ENCODE data around the gene AOX1.
"Not testable (repeated sequence)": the region's sequence is repeated elsewhere in the genome, so short reads cannot be mapped to it uniquely, and the experiment has no call there.

Gene AOX1

DNA sequence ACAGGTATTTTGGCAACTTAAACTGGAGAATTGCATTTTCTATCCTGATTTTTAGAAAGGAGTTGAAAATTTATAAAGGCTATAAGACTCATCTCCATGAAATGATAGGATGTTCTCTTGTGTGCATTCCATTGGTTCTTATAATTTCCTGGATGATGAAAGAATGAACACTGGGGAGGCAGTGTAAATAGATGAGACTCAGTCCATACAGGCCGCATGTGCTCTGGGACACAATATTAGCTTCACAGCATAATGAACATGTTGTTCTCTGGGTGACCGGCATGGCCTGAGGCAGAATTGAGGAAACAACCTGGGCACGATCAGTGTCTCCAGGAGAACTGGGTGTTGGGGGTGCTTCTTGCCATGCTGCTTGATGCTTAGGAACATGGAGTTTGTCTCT lies 38.8 kb downstream of the AOX1 start:
- Histone ChIP-seq H3K27ac (no peak overlapping the region), H3K36me3 (no peaks in the 10 kb centered on the region), H3K4me2 (no peak overlapping the region), H3K9me3 (no peaks in the 10 kb centered on the region), H3K9ac (no peak overlapping the region), H3K27me3 (no peaks in the 10 kb centered on the region), H3K4me1 (peaks cover 10% of the 10 kb centered on the region), H4K20me1 (no peaks in the 10 kb centered on the region), H3K4me3 (no peak overlapping the region)
- TF ChIP-seq Cebpa-rat (IDR thresholded peaks at IDR 0.05) = no peak

DNA sequence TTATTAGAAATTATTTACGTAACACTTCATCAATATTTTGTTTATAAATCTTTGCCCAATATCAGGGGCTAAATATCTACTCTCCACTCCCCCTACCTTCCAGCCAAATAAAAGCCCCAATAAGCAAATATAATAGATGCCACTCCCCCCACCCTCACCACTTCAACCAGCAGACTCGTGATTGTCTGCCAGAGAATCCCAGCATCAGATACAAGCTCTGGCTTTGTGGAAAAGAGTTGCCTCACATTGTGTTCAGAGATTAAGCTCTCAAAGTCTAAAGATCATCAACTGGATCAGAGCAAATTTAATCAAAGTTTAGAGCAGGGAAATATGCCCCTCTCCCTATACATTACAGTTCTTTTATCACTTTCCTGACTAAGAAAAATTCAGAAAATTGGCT lies 39.5 kb downstream of the AOX1 start:
- Histone ChIP-seq H4K20me1 (no peaks in the 10 kb centered on the region), H3K27me3 (no peaks in the 10 kb centered on the region), H3K4me1 (peaks cover 10% of the 10 kb centered on the region), H3K4me2 (no peak overlapping the region), H3K9me3 (no peaks in the 10 kb centered on the region), H3K36me3 (no peaks in the 10 kb centered on the region), H3K9ac (no peak overlapping the region), H3K27ac (no peak overlapping the region), H3K4me3 (no peak overlapping the region)
- TF ChIP-seq Cebpa-rat (IDR thresholded peaks at IDR 0.05) = no peak

DNA sequence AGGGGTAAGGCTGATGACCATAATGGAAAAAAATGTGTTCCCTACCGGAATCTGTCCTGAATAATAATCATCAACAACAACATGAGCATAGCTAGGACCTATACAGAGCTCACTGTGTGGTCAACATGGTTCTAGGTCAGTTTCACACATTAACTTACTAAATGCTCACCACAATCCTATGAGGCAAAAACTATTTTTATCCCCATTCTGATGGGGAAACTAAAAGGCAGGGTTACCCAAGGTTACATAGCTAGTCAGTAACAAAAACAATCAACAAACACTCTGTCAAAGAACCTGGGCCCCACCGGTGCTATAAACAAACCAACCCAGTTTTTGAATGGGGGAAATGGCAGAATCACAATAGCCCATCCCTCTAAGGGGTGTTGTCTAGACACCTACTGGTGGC lies 40.1 kb downstream of the AOX1 start:
- Histone ChIP-seq H3K9me3 (no peaks in the 10 kb centered on the region), H3K36me3 (no peaks in the 10 kb centered on the region), H3K27ac (no peak overlapping the region), H3K4me2 (no peak overlapping the region), H4K20me1 (no peaks in the 10 kb centered on the region), H3K4me1 (peaks cover 10% of the 10 kb centered on the region), H3K27me3 (no peaks in the 10 kb centered on the region), H3K9ac (no peak overlapping the region), H3K4me3 (no peak overlapping the region)
- TF ChIP-seq Cebpa-rat (IDR thresholded peaks at IDR 0.05) = no peak

DNA sequence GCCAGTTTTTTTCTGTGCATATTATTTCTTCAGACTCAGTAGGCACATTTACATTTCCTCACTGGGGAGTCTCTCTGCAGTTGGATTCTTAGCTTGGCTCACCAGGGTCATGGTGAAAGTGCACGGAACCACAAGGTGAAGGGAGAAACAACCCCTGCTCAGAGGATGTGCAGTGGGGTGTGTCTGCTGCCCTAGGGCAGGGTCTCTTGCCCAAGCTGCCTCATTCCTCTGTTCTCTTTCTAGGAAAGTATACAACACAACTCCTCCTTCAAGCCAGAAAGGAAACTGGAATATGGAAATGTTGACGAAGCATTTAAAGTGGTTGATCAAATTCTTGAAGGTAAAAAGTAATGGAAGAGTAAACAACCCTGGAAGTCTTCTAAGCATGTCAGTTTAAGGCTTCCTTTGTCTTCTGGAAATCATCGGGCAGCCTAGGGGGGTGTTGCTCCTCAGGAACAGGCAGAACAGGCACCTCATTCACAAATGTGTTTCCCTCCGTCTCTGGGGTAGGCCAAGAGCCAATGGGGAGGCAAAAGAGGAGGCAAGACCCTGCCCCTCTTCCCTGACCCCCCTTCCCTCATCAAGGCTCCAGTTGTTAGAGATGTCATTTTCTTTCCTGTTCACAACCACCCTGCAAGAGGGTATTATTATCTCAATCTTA lies 41.4 kb downstream of the AOX1 start:
- peak overlapping the region; percentile 12; the same call in 1 of the 2 replicates for H3K4me2 ChIP-seq
- H3K4me3 ChIP-seq = no peak overlapping the region

DNA sequence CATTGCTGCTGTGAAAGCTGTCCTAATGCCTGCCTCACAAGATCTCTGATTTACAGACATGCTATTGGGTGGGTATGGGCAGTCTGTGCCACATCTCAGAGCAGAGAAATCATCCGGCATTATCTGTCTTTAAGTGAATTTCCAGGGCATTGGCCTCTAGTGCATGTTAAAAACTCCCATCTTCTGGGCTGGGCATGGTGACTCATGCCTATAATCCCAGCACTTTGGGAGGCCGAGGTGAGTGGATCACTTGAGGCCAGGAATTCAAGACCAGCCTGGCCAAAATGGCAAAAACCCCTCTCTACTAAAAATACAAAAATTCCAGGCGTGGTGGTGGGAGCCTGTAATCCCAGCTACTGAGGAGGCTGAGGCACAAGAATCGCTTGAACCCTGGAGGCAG lies 42.6 kb downstream of the AOX1 start:
- not testable (repeated sequence) for H4K20me1 ChIP-seq, H3K27me3 ChIP-seq, H3K9ac ChIP-seq, H3K4me3 ChIP-seq, H3K4me2 ChIP-seq, H3K36me3 ChIP-seq, H3K27ac ChIP-seq, H3K9me3 ChIP-seq
- peaks cover 10% of the 10 kb centered on the region for H3K4me1 ChIP-seq

More for the DNA sequence above, 41.4 kb downstream of the AOX1 start:
- TF ChIP-seq Cebpa-rat (IDR thresholded peaks at IDR 0.05) = no peak
- H3K9ac ChIP-seq = no peak overlapping the region
- peaks cover 10% of the 10 kb centered on the region for H3K4me1 ChIP-seq
- no peaks in the 10 kb centered on the region for H3K9me3 ChIP-seq
- H4K20me1 ChIP-seq = no peaks in the 10 kb centered on the region
- no peaks in the 10 kb centered on the region for H3K27me3 ChIP-seq
- H3K36me3 ChIP-seq = no peaks in the 10 kb centered on the region
- H3K27ac ChIP-seq = no peak overlapping the region

DNA sequence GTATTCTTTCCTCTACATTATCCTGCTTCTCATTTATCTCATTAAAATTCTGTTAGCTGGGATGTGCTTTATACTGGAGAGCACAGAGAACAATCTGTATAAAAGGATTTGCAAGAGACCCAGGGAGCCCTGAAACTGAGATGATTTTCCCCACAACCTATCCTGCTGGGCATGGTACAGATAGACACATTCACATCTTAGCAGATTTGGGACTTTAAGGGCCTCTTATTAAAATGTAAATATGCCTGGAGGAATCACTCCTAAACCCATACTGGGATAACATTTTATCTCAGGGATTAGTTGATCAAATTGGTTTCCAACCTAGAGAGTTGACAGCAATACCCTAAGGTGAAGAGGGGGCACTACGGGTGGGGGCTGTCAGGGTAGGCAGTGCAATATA lies 45.5 kb downstream of the AOX1 start:
- Histone ChIP-seq H3K4me1 (peaks cover 10% of the 10 kb centered on the region), H3K36me3 (no peaks in the 10 kb centered on the region), H3K4me2 (no peak overlapping the region), H3K27ac (no peak overlapping the region), H4K20me1 (no peaks in the 10 kb centered on the region), H3K9me3 (no peaks in the 10 kb centered on the region), H3K9ac (no peak overlapping the region), H3K4me3 (no peak overlapping the region), H3K27me3 (no peaks in the 10 kb centered on the region)
- no peak for TF ChIP-seq Cebpa-rat (IDR thresholded peaks at IDR 0.05)

DNA sequence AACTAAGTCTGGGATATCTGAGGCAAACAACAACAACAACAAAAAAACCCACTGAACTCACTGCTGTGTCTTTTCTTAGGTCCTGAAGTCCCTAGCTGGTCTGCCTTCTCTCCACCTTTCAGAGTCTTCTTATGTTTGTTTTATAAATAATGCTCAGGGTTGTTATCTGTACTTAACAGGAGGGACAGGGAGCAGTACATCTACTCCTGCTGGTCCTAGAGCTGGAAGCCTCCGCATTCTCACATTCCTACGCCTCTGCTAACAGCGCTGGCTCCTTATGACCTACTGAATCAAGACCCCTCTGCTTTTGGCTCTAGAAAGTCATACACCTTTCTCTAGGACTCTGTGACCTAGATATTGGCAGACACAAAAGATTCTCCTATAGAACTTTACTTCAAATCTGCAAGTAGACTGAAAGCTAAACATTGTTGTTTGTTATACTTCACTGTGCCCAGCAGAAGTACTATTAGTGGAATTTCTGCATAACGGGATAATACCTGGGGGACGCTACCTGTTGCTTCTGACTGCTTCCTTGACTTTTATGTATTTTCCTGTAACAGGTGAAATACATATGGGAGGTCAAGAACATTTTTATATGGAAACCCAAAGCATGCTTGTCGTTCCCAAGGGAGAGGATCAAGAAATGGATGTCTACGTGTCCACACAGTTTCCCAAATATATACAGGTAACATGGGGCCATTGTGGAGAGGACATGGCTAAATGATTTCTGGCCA lies 48.6 kb downstream of the AOX1 start:
- no peak overlapping the region for H3K9ac ChIP-seq
- H3K4me2 ChIP-seq = no peak overlapping the region

DNA sequence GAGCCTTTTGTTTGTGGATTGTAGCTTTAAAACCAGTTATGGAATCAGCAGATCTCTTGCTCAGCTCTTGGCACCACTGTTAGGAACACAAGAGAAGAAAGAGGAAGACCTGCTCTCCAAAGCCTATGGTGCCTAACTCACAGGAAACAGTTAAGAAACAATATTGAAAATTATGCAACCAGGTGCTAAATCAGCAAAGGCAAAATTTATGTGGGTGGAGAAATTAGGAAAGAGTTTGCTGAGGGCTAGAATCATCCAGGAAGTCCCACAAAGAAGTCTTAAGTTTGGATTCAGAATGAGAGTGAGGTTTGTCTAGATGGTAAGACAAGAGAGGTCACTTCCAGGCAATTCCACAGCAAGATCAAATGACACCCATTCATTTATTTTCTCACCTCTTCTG lies 49.4 kb downstream of the AOX1 start:
- no peak overlapping the region for H3K4me3 ChIP-seq
- H3K27me3 ChIP-seq = no peaks in the 10 kb centered on the region
- H3K9me3 ChIP-seq = no peaks in the 10 kb centered on the region
- no peaks in the 10 kb centered on the region for H3K4me1 ChIP-seq
- no peak overlapping the region for H3K4me2 ChIP-seq
- H3K9ac ChIP-seq = no peak overlapping the region
- no peak for TF ChIP-seq Cebpa-rat (IDR thresholded peaks at IDR 0.05)
- no peaks in the 10 kb centered on the region for H4K20me1 ChIP-seq
- H3K27ac ChIP-seq = no peak overlapping the region
- no peaks in the 10 kb centered on the region for H3K36me3 ChIP-seq

More for the DNA sequence above, 48.6 kb downstream of the AOX1 start:
- H3K4me1 ChIP-seq = no peaks in the 10 kb centered on the region
- H3K9me3 ChIP-seq = no peaks in the 10 kb centered on the region
- H3K27ac ChIP-seq = no peak overlapping the region
- H3K27me3 ChIP-seq = no peaks in the 10 kb centered on the region
- H3K36me3 ChIP-seq = no peaks in the 10 kb centered on the region
- H3K4me3 ChIP-seq = no peak overlapping the region
- TF ChIP-seq Cebpa-rat (IDR thresholded peaks at IDR 0.05) = no peak
- no peaks in the 10 kb centered on the region for H4K20me1 ChIP-seq

DNA sequence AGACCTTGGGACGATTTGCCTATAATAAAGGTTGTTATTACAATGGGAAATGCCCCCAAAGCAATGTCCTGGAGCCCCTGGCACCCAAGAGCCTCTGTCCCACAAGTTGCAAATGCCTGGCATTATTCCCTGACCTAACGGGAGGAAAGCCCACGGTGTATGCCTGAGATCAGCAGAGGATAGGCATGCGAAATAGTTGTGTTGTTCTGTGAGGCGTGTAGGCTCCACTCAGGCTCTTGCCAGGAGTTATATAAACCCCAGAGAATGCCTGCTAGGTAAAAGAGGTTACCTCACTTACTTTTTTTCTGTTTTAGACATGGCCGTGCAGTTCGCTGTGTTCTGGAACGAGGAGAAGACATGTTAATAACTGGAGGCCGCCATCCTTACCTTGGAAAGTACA lies 52.1 kb downstream of the AOX1 start:
- Histone ChIP-seq H4K20me1 (no peaks in the 10 kb centered on the region), H3K9me3 (no peaks in the 10 kb centered on the region), H3K4me1 (no peaks in the 10 kb centered on the region)

DNA sequence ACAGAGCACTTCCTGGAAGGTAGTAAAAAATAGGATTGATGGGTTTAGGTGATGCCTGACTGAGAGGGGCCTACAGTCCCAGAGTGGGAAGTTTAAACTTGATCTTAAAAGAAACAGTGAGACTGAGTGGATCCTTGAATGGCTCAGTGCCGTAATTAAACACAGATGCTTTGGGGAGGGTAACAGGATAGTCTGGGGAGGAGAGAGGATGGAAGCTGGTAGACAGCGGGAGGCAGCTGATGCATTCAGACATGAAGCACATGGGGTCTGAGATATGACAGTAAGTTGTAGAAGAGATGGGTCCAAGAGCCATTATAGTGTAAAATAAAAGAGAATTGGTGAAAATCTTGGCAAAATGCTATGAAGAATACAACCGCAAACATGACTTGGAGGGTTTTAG lies 54.4 kb downstream of the AOX1 start:
- Histone ChIP-seq H3K36me3 (no peaks in the 10 kb centered on the region), H3K9ac (no peak overlapping the region), H3K4me2 (no peak overlapping the region), H3K4me3 (no peak overlapping the region), H3K27ac (no peak overlapping the region), H3K4me1 (no peaks in the 10 kb centered on the region), H3K9me3 (no peaks in the 10 kb centered on the region), H4K20me1 (no peaks in the 10 kb centered on the region), H3K27me3 (no peaks in the 10 kb centered on the region)
- no peak for TF ChIP-seq Cebpa-rat (IDR thresholded peaks at IDR 0.05)

More for the DNA sequence above, 52.1 kb downstream of the AOX1 start:
- Histone ChIP-seq H3K27me3 (no peaks in the 10 kb centered on the region), H3K27ac (no peak overlapping the region), H3K9ac (no peak overlapping the region), H3K4me2 (no peak overlapping the region), H3K4me3 (no peak overlapping the region), H3K36me3 (no peaks in the 10 kb centered on the region)
- no peak for TF ChIP-seq Cebpa-rat (IDR thresholded peaks at IDR 0.05)
